Gastrocnemius medialis (tissue), 4 donors: ENCODE results near the gene WNT7A.

ENCODE experiments used
- CTCF ChIP-seq, 5 experiments: fragments of 450-650 bp in 3 of 5; fragments of 200-600 bp in 2 of 5; sonication (generic) in 2 of 5; IDR thresholded peaks in 4 of 5; conservative IDR thresholded peaks in 1 of 5; 1 replicate in 4 of 5; 2 replicates in 1 of 5; pipeline ENCODE4 v1.5.1; 2016 to 2019; ENCODE audit warnings: antibody characterized with exemption in 5 of 5, mild to moderate bottlenecking in 3 of 5, moderate library complexity in 3 of 5
- POLR2A ChIP-seq, 2 donors: fragments of 450-650 bp; IDR thresholded peaks; one replicate each; pipeline ENCODE4 v1.6.1; 2017; ENCODE audit warnings: antibody characterized with exemption in 2 of 2, mild to moderate bottlenecking in 2 of 2, moderate library complexity in 2 of 2

GRCh38 chr3:13790376-13791197 is 89.3 kb downstream of the WNT7A start:
- TF ChIP-seq CTCF (IDR thresholded peaks at IDR 0.05 in 4 of 5, conservative IDR thresholded peaks at IDR 0.05 in 1 of 5) (no peak), POLR2A (IDR thresholded peaks at IDR 0.05) (no peak)
